HG02610 (cell line): ENCODE data around the gene RNF220.
"Not testable (repeated sequence)": the region's sequence is repeated elsewhere in the genome, so short reads cannot be mapped to it uniquely, and the experiment has no call there.

Experiments
- ATAC-seq: cut with Tn5 transposase; IDR thresholded peaks from one replicate; pipeline ENCODE4 v1.9.1; 2021; ENCODE audit warnings: mild to moderate bottlenecking, moderate library complexity; ENCODE audit not compliant: unreplicated experiment

The RNF220 gene

GRCh38 chr1:44648529-44649250 lies 243.6 kb downstream of the RNF220 start:
- no peak for ATAC-seq

- no peak for ATAC-seq
These were observed 244.7 kb downstream of the RNF220 start for GRCh38 chr1:44649788-44650158.

- ATAC-seq: no peak
These were observed 245.2 kb downstream of the RNF220 start for GRCh38 chr1:44650159-44650831.

- no peak for ATAC-seq
These were observed 246.0 kb downstream of the RNF220 start for GRCh38 chr1:44651069-44651468.

GRCh38 chr1:44652445-44653106 lies 247.5 kb downstream of the RNF220 start:
- no peak for ATAC-seq

- no peak for ATAC-seq
These were observed 248.3 kb downstream of the RNF220 start for GRCh38 chr1:44653107-44653964.

GRCh38 chr1:44654621-44655187 lies 249.6 kb downstream of the RNF220 start:
- ATAC-seq: no peak

GRCh38 chr1:44655609-44656008 lies 250.6 kb downstream of the RNF220 start:
- ATAC-seq: no peak

GRCh38 chr1:44659566-44659965 lies 254.5 kb downstream of the RNF220 start:
- ATAC-seq: no peak

- no peak for ATAC-seq
These were observed 255.1 kb downstream of the RNF220 start for GRCh38 chr1:44660176-44660575.

GRCh38 chr1:44661781-44662682 lies 257.0 kb downstream of the RNF220 start:
- no peak for ATAC-seq

GRCh38 chr1:44662683-44663030 lies 257.6 kb downstream of the RNF220 start:
- ATAC-seq: no peak

- no peak for ATAC-seq
These were observed 258.4 kb downstream of the RNF220 start for GRCh38 chr1:44663417-44663816.

GRCh38 chr1:44664730-44665370 lies 259.8 kb downstream of the RNF220 start:
- ATAC-seq: no peak

- not testable (repeated sequence) for ATAC-seq
These were observed 261.7 kb downstream of the RNF220 start for GRCh38 chr1:44666719-44667118.

- ATAC-seq: no peak
These were observed 265.9 kb downstream of the RNF220 start for GRCh38 chr1:44670751-44671640.

- no peak for ATAC-seq
These were observed 267.4 kb downstream of the RNF220 start for GRCh38 chr1:44672254-44672955.
